KMS-11 (cell line): ENCODE data around the gene ATOH7.

ENCODE experiments used
- H2AFZ ChIP-seq: fragments of 200-600 bp; sonication (generic); 2 replicates; pipeline ENCODE4 v1.6.1; 2016; ENCODE audit warnings: antibody characterized with exemption, mixed run types, low read depth
- H3K27ac ChIP-seq: fragments of 200-600 bp; sonication (generic); 2 replicates; pipeline ENCODE4 v1.6.1; 2016; ENCODE audit warnings: mild to moderate bottlenecking, mixed run types
- H3K27me3 ChIP-seq: fragments of 200-600 bp; sonication (generic); 2 replicates; pipeline ENCODE4 v1.6.1; 2017; ENCODE audit warnings: mild to moderate bottlenecking, low read depth, mixed run types, moderate library complexity; ENCODE audit not compliant: insufficient read depth
- H3K36me3 ChIP-seq: fragments of 200-600 bp; sonication (generic); 2 replicates; pipeline ENCODE4 v1.6.1; 2017; ENCODE audit warnings: mild to moderate bottlenecking, mixed run types; ENCODE audit not compliant: insufficient read depth
- H3K4me1 ChIP-seq: fragments of 200-600 bp; sonication (generic); 2 replicates; pipeline ENCODE4 v1.6.1; 2016; ENCODE audit warnings: mild to moderate bottlenecking, low read depth, mixed run types; ENCODE audit not compliant: poor library complexity, severe bottlenecking
- H3K4me2 ChIP-seq: fragments of 200-600 bp; sonication (generic); 2 replicates; pipeline ENCODE4 v1.7.0; 2016; ENCODE audit warnings: mild to moderate bottlenecking, mixed run types
- H3K4me3 ChIP-seq: fragments of 200-600 bp; sonication (generic); IDR thresholded peaks from 2 replicates; pipeline ENCODE4 v1.6.1; 2017; ENCODE audit warnings: low read depth, low read length, mixed read lengths; ENCODE audit not compliant: insufficient read depth
- H3K79me2 ChIP-seq: fragments of 200-600 bp; sonication (generic); 2 replicates; pipeline ENCODE4 v1.6.1; 2016; ENCODE audit warnings: low read depth, mixed run types; ENCODE audit not compliant: insufficient read depth
- H3K9ac ChIP-seq: fragments of 200-600 bp; sonication (generic); 2 replicates; pipeline ENCODE4 v1.6.1; 2016; ENCODE audit warnings: mild to moderate bottlenecking, mixed run types
- H4K20me1 ChIP-seq: fragments of 200-600 bp; sonication (generic); 2 replicates; pipeline ENCODE4 v1.6.1; 2016; ENCODE audit warnings: mild to moderate bottlenecking, mixed run types; ENCODE audit not compliant: insufficient read depth
- TF ChIP-seq, protein P1 (sequence below): fragments of 200-600 bp; sonication (generic); conservative IDR thresholded peaks from 2 replicates; pipeline ENCODE4 v1.6.1; 2017; ENCODE audit warnings: low read depth, mild to moderate bottlenecking, antibody characterized with exemption, low read length, moderate library complexity, mixed read lengths

Gene ATOH7

GRCh38 chr10:68224810-68225209 is 7.1 kb downstream of the ATOH7 start:
- TF ChIP-seq, protein P1, sequence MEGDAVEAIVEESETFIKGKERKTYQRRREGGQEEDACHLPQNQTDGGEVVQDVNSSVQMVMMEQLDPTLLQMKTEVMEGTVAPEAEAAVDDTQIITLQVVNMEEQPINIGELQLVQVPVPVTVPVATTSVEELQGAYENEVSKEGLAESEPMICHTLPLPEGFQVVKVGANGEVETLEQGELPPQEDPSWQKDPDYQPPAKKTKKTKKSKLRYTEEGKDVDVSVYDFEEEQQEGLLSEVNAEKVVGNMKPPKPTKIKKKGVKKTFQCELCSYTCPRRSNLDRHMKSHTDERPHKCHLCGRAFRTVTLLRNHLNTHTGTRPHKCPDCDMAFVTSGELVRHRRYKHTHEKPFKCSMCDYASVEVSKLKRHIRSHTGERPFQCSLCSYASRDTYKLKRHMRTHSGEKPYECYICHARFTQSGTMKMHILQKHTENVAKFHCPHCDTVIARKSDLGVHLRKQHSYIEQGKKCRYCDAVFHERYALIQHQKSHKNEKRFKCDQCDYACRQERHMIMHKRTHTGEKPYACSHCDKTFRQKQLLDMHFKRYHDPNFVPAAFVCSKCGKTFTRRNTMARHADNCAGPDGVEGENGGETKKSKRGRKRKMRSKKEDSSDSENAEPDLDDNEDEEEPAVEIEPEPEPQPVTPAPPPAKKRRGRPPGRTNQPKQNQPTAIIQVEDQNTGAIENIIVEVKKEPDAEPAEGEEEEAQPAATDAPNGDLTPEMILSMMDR: no peak
- H3K27me3 ChIP-seq: no peaks in the 10 kb centered on the region
- H3K4me3 ChIP-seq: no peak overlapping the region
- H3K79me2 ChIP-seq: no peaks in the 10 kb centered on the region
- H2AFZ ChIP-seq: no peak overlapping the region
- H3K9ac ChIP-seq: no peak overlapping the region
- no peaks in the 10 kb centered on the region for H4K20me1 ChIP-seq
- no peak overlapping the region for H3K4me2 ChIP-seq
- no peaks in the 10 kb centered on the region for H3K4me1 ChIP-seq
- H3K27ac ChIP-seq: no peak overlapping the region
- no peaks in the 10 kb centered on the region for H3K36me3 ChIP-seq

- Histone ChIP-seq H3K4me3 (no peak overlapping the region), H2AFZ (no peak overlapping the region), H3K27me3 (no peaks in the 10 kb centered on the region), H4K20me1 (no peaks in the 10 kb centered on the region), H3K36me3 (no peaks in the 10 kb centered on the region), H3K9ac (no peak overlapping the region), H3K4me1 (no peaks in the 10 kb centered on the region), H3K4me2 (no peak overlapping the region), H3K79me2 (no peaks in the 10 kb centered on the region), H3K27ac (no peak overlapping the region)
- TF ChIP-seq, protein P1: no peak
Observed at GRCh38 chr10:68223535-68224165, 8.3 kb downstream of the ATOH7 start.

- no peaks in the 10 kb centered on the region for H4K20me1 ChIP-seq
- no peak overlapping the region for H3K9ac ChIP-seq
- no peaks in the 10 kb centered on the region for H3K36me3 ChIP-seq
- no peak overlapping the region for H3K4me2 ChIP-seq
- no peak overlapping the region for H3K4me3 ChIP-seq
- TF ChIP-seq, protein P1: no peak
- no peaks in the 10 kb centered on the region for H3K27me3 ChIP-seq
- no peak overlapping the region for H2AFZ ChIP-seq
- H3K79me2 ChIP-seq: no peaks in the 10 kb centered on the region
- H3K4me1 ChIP-seq: no peaks in the 10 kb centered on the region
- H3K27ac ChIP-seq: no peak overlapping the region
Observed at GRCh38 chr10:68222391-68222790, 9.5 kb downstream of the ATOH7 start.

DNA sequence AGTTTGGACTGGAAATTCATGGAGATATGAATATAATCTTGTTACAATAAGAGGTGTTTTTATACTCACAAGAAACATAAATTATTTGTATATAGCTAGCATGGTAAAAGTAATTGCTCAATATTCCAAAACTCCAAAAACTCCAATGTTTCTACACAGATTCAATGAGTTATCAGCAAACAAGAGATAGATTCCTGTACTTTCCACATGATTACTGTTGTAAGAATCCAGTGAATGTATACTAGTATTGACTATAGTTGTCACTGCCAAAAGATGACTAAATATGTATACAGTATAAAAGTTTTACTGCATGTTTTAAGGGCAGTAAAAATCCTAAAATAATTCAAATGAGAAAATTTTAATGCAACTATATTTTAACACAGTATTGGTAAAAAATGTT is 10.7 kb downstream of the ATOH7 start:
- H4K20me1 ChIP-seq: no peaks in the 10 kb centered on the region

More for the DNA sequence above, 10.7 kb downstream of the ATOH7 start:
- Histone ChIP-seq H3K4me3 (no peak overlapping the region), H3K9ac (no peak overlapping the region), H3K4me2 (no peak overlapping the region), H3K79me2 (no peaks in the 10 kb centered on the region), H2AFZ (no peak overlapping the region), H3K36me3 (no peaks in the 10 kb centered on the region), H3K27ac (no peak overlapping the region), H3K4me1 (no peaks in the 10 kb centered on the region), H3K27me3 (no peaks in the 10 kb centered on the region)
- TF ChIP-seq, protein P1: no peak
